Smooth muscle cell (in vitro differentiated cells): ENCODE measurements around the gene GCNT4. TPM values are rescaled to one million over a fixed set of nuclear protein-coding genes. Genes with fewer than 3 reads are reported as not detected.

Experiments used
- DNase-seq: peaks from one replicate; lab custom pipeline; 2025; ENCODE audit not compliant: unreplicated experiment; lab: John Stamatoyannopoulos, UW
- H2AFZ ChIP-seq: fragments of 200-600 bp; sonication (generic); 2 replicates; pipeline ENCODE4 v1.6.0; 2016; ENCODE audit warnings: antibody characterized with exemption, low read depth, mild to moderate bottlenecking
- H3F3A ChIP-seq: fragments of 200-600 bp; sonication (generic); 2 replicates; pipeline ENCODE4 v1.6.0; 2017; ENCODE audit warnings: antibody characterized with exemption, low read depth
- H3K27ac ChIP-seq: fragments of 200-600 bp; sonication (generic); 2 replicates; pipeline ENCODE4 v1.5.1; 2016; ENCODE audit warnings: low read depth, mild to moderate bottlenecking
- H3K27me3 ChIP-seq: fragments of 200-600 bp; sonication (generic); 2 replicates; pipeline ENCODE4 v1.6.1; 2016; ENCODE audit warnings: low read depth, mild to moderate bottlenecking
- H3K36me3 ChIP-seq: fragments of 200-600 bp; sonication (generic); 2 replicates; pipeline ENCODE4 v1.5.1; 2016; ENCODE audit warnings: low read depth
- H3K4me1 ChIP-seq: fragments of 200-600 bp; sonication (generic); 2 replicates; pipeline ENCODE4 v1.5.1; 2016; ENCODE audit warnings: low read depth
- H3K4me2 ChIP-seq: fragments of 200-600 bp; sonication (generic); 2 replicates; pipeline ENCODE4 v1.6.0; 2016; ENCODE audit warnings: mild to moderate bottlenecking
- H3K4me3 ChIP-seq: fragments of 200-600 bp; sonication (generic); 2 replicates; pipeline ENCODE4 v1.5.1; 2016; ENCODE audit warnings: mild to moderate bottlenecking
- H3K79me2 ChIP-seq: fragments of 200-600 bp; sonication (generic); 2 replicates; pipeline ENCODE4 v1.6.0; 2016; ENCODE audit warnings: low read depth, mild to moderate bottlenecking
- H3K9ac ChIP-seq: fragments of 200-600 bp; sonication (generic); 2 replicates; pipeline ENCODE4 v1.6.0; 2016; ENCODE audit warnings: low read depth
- H3K9me3 ChIP-seq: fragments of 200-600 bp; sonication (generic); replicated peaks from 2 replicates; pipeline ENCODE4 v1.5.1; 2016; ENCODE audit warnings: low read depth
- H4K20me1 ChIP-seq: fragments of 200-600 bp; sonication (generic); 2 replicates; pipeline ENCODE4 v1.6.0; 2016; ENCODE audit warnings: low read depth
- CTCF ChIP-seq: fragments of 200-600 bp; sonication (generic); IDR thresholded peaks from 2 replicates; pipeline ENCODE4 v1.5.1; 2017; ENCODE audit warnings: borderline replicate concordance, mild to moderate bottlenecking, antibody characterized with exemption; ENCODE audit not compliant: insufficient read depth, poor library complexity, severe bottlenecking
- WGBS: methylation state at CpG from one replicate; pipeline ENCODE4 v1.1.7; 2016; ENCODE audit warnings: low lambda C conversion rate; 5-methylcytosine and 5-hydroxymethylcytosine counted together
- polyA plus RNA-seq: library from polyadenylated mRNA; unstranded; fragments of >200 nt; fragmentation: Nextera tagmentation; extraction: Ambion mirVana; gene quantifications from 2 replicates; pipeline ENCODE4 v1.2.1, GENCODE V29; 2016
- total RNA-seq: library from RNA; depleted of rRNA; stranded (reverse); fragments of >200 nt; gene quantifications from 2 replicates; pipeline ENCODE4 v1.2.3, GENCODE V29; 2014

Gene GCNT4
- total and polyA plus RNA-seq, 2 experiments from 2014 or later, result 0.54 to 15.6 TPM

GRCh38 chr5:75034137-75034739 lies 18.1 kb downstream of the GCNT4 start:
- H3K4me1 ChIP-seq, result no peaks in the 10 kb centered on the region
- no peak overlapping the region for H3K4me3 ChIP-seq
- H3F3A ChIP-seq, result no peaks in the 10 kb centered on the region
- H3K27ac ChIP-seq, result no peak overlapping the region
- no peaks in the 10 kb centered on the region for H3K36me3 ChIP-seq
- no peak overlapping the region for H3K9ac ChIP-seq
- H4K20me1 ChIP-seq, result no peaks in the 10 kb centered on the region
- H3K27me3 ChIP-seq, result no peaks in the 10 kb centered on the region
- TF ChIP-seq CTCF, result no peak
- no peak overlapping the region for H3K4me2 ChIP-seq
- no peaks in the 10 kb centered on the region for H3K79me2 ChIP-seq
- no peak for DNase-seq
- 95% methylated on average over 6 of the region's 6 CpGs for WGBS
- no peak overlapping the region for H2AFZ ChIP-seq
- H3K9me3 ChIP-seq, result no peaks in the 10 kb centered on the region

GRCh38 chr5:75031366-75031765 lies 21.0 kb downstream of the GCNT4 start:
- 88% methylated on average over 3 of the region's 3 CpGs for WGBS
- Histone ChIP-seq H3K4me1 (no peaks in the 10 kb centered on the region), H3F3A (no peaks in the 10 kb centered on the region), H3K9ac (no peak overlapping the region), H2AFZ (no peak overlapping the region), H3K4me2 (no peak overlapping the region), H3K79me2 (no peaks in the 10 kb centered on the region), H3K27me3 (no peaks in the 10 kb centered on the region), H3K4me3 (no peak overlapping the region), H3K9me3 (no peaks in the 10 kb centered on the region), H3K27ac (no peak overlapping the region), H4K20me1 (no peaks in the 10 kb centered on the region), H3K36me3 (no peaks in the 10 kb centered on the region)
- DNase-seq, result no peak
- no peak for TF ChIP-seq CTCF

GRCh38 chr5:75028090-75028489 lies 24.3 kb downstream of the GCNT4 start:
- WGBS, result 97% methylated on average over 3 of the region's 3 CpGs
- Histone ChIP-seq H3K27me3 (no peaks in the 10 kb centered on the region), H3K27ac (no peak overlapping the region), H3K36me3 (no peaks in the 10 kb centered on the region), H4K20me1 (no peaks in the 10 kb centered on the region), H3K79me2 (no peaks in the 10 kb centered on the region), H3F3A (no peaks in the 10 kb centered on the region), H3K4me3 (no peak overlapping the region), H3K4me1 (no peaks in the 10 kb centered on the region), H2AFZ (no peak overlapping the region), H3K9ac (no peak overlapping the region), H3K4me2 (no peak overlapping the region), H3K9me3 (no peaks in the 10 kb centered on the region)
- TF ChIP-seq CTCF, result no peak
- no peak for DNase-seq
